GM06990 (cell line): ENCODE measurements around the gene WDR17.

Experiments
- DNase-seq: peaks from one replicate; pipeline ENCODE4 v3.0.0-alpha.2; 2011; ENCODE audit not compliant: insufficient read length; ENCODE audit errors: extremely low read depth
- H3K27me3 ChIP-seq: replicated peaks from 2 replicates; pipeline ENCODE4 v1.6.0; 2011; ENCODE audit warnings: low read length; ENCODE audit not compliant: control insufficient read depth, insufficient read depth
- H3K36me3 ChIP-seq: 2 replicates; pipeline ENCODE4 v1.5.1; 2011; ENCODE audit warnings: low read length; ENCODE audit not compliant: control insufficient read depth, insufficient read depth
- H3K4me3 ChIP-seq: replicated peaks from 2 replicates; pipeline ENCODE4 v1.5.1; 2011; ENCODE audit warnings: low read depth, mild to moderate bottlenecking, control low read depth, low read length
- CTCF ChIP-seq: IDR thresholded peaks from 2 replicates; pipeline ENCODE4 v1.5.1; 2011; ENCODE audit warnings: low read length, control low read depth, mild to moderate bottlenecking, inconsistent platforms; ENCODE audit not compliant: insufficient read depth, poor library complexity, severe bottlenecking

WDR17 gene

GRCh38 chr4:176043838-176044588 lies 21.6 kb upstream of the WDR17 start:
- TF ChIP-seq CTCF = no peak
- no peak for DNase-seq
- no peaks in the 10 kb centered on the region for H3K27me3 ChIP-seq
- no peak overlapping the region for H3K4me3 ChIP-seq
- no peaks in the 10 kb centered on the region for H3K36me3 ChIP-seq

GRCh38 chr4:176044589-176044951 lies 21.1 kb upstream of the WDR17 start:
- H3K36me3 ChIP-seq = no peaks in the 10 kb centered on the region
- no peak for DNase-seq
- H3K27me3 ChIP-seq = no peaks in the 10 kb centered on the region
- H3K4me3 ChIP-seq = no peak overlapping the region
- no peak for TF ChIP-seq CTCF

- no peak for DNase-seq
- Histone ChIP-seq H3K36me3 (no peaks in the 10 kb centered on the region), H3K27me3 (no peaks in the 10 kb centered on the region), H3K4me3 (no peak overlapping the region)
- TF ChIP-seq CTCF = no peak
Observed at GRCh38 chr4:176048631-176049030, 17.0 kb upstream of the WDR17 start.

GRCh38 chr4:176052744-176053143 lies 12.9 kb upstream of the WDR17 start:
- H3K4me3 ChIP-seq = no peak overlapping the region
- no peaks in the 10 kb centered on the region for H3K27me3 ChIP-seq
- no peak for TF ChIP-seq CTCF
- DNase-seq = peak; percentile 49
- no peaks in the 10 kb centered on the region for H3K36me3 ChIP-seq

- Histone ChIP-seq H3K36me3 (no peaks in the 10 kb centered on the region), H3K27me3 (no peaks in the 10 kb centered on the region), H3K4me3 (no peak overlapping the region)
- TF ChIP-seq CTCF = no peak
- no peak for DNase-seq
Observed at GRCh38 chr4:176053785-176054184, 11.9 kb upstream of the WDR17 start.

- peak; percentile 33 for TF ChIP-seq CTCF
- Histone ChIP-seq H3K4me3 (no peak overlapping the region), H3K36me3 (no peaks in the 10 kb centered on the region), H3K27me3 (no peaks in the 10 kb centered on the region)
- DNase-seq = no peak
Observed at GRCh38 chr4:176054942-176055341, 10.7 kb upstream of the WDR17 start.
